CD4-positive, alpha-beta T cell treated with Interleukin-4 for 1 hour (primary cell): ENCODE measurements around the gene SAP30BP.

ENCODE experiments used
- DNase-seq, 2 donors: peaks; one replicate each; pipeline ENCODE4 v3.0.0-alpha.2; 2020 to 2022

The SAP30BP gene

GRCh38 chr17:75652341-75652740 is 14.8 kb upstream of the SAP30BP start:
- no peak for DNase-seq

- DNase-seq = peak; percentile 32 to 42
Measured at GRCh38 chr17:75652934-75653549, 14.1 kb upstream of the SAP30BP start.

GRCh38 chr17:75654176-75654575 is 13.0 kb upstream of the SAP30BP start:
- no peak for DNase-seq

GRCh38 chr17:75658237-75658636 is 8.9 kb upstream of the SAP30BP start:
- no peak for DNase-seq

- no peak for DNase-seq
Measured at GRCh38 chr17:75661531-75661930, 5.6 kb upstream of the SAP30BP start.

- no peak for DNase-seq
Measured at GRCh38 chr17:75662511-75662910, 4.6 kb upstream of the SAP30BP start.

GRCh38 chr17:75664099-75664549 is 3.0 kb upstream of the SAP30BP start:
- peak in 1 of 2 donors; percentile 47 for DNase-seq

- no peak for DNase-seq
Measured at GRCh38 chr17:75665981-75666380, 1.2 kb upstream of the SAP30BP start.

- no peak for DNase-seq
Measured at GRCh38 chr17:75667825-75668224, 687 bp downstream of the SAP30BP start.

- no peak for DNase-seq
Measured at GRCh38 chr17:75668489-75668888, 1.4 kb downstream of the SAP30BP start.

- no peak for DNase-seq
Measured at GRCh38 chr17:75670868-75671267, 3.7 kb downstream of the SAP30BP start.

GRCh38 chr17:75672011-75672410 is 4.9 kb downstream of the SAP30BP start:
- no peak for DNase-seq

- no peak for DNase-seq
Measured at GRCh38 chr17:75673487-75673886, 6.3 kb downstream of the SAP30BP start.

- DNase-seq = no peak
Measured at GRCh38 chr17:75676461-75676860, 9.3 kb downstream of the SAP30BP start.

GRCh38 chr17:75679706-75680211 is 12.6 kb downstream of the SAP30BP start:
- DNase-seq = no peak

- DNase-seq = no peak
Measured at GRCh38 chr17:75680431-75680830, 13.3 kb downstream of the SAP30BP start.

GRCh38 chr17:75681289-75681688 is 14.2 kb downstream of the SAP30BP start:
- DNase-seq = no peak

- DNase-seq = no peak
Measured at GRCh38 chr17:75683583-75683982, 16.4 kb downstream of the SAP30BP start.

GRCh38 chr17:75684249-75684648 is 17.1 kb downstream of the SAP30BP start:
- no peak for DNase-seq

GRCh38 chr17:75684924-75685323 is 17.8 kb downstream of the SAP30BP start:
- no peak for DNase-seq

- DNase-seq = no peak
Measured at GRCh38 chr17:75685499-75685898, 18.4 kb downstream of the SAP30BP start.

GRCh38 chr17:75688209-75688825 is 21.2 kb downstream of the SAP30BP start:
- peak in 1 of 2 donors; percentile 23 for DNase-seq

GRCh38 chr17:75689441-75689873 is 22.3 kb downstream of the SAP30BP start:
- peak; percentile 52 to 59 for DNase-seq

- no peak for DNase-seq
Measured at GRCh38 chr17:75691371-75691791, 24.2 kb downstream of the SAP30BP start.
